HG03108 (cell line): ENCODE results near the gene ARHGAP22.

Experiments
- ATAC-seq: cut with Tn5 transposase; IDR thresholded peaks from one replicate; pipeline ENCODE4 v1.9.1; 2021; ENCODE audit warnings: moderate library complexity; ENCODE audit not compliant: unreplicated experiment

Gene ARHGAP22

GRCh38 chr10:48608279-48608681 lies 3.4 kb upstream of the ARHGAP22 start:
- peak; percentile 62 for ATAC-seq

GRCh38 chr10:48607356-48608278 lies 2.7 kb upstream of the ARHGAP22 start:
- ATAC-seq = no peak

- no peak for ATAC-seq
Measured at GRCh38 chr10:48606530-48607355, 1.9 kb upstream of the ARHGAP22 start.

- no peak for ATAC-seq
Measured at GRCh38 chr10:48605786-48606529, 1.1 kb upstream of the ARHGAP22 start.

- no peak for ATAC-seq
Measured at GRCh38 chr10:48604039-48604990, 558 bp downstream of the ARHGAP22 start.

GRCh38 chr10:48603421-48604038 lies 1.3 kb downstream of the ARHGAP22 start:
- ATAC-seq = no peak

GRCh38 chr10:48602401-48603135 lies 2.3 kb downstream of the ARHGAP22 start:
- ATAC-seq = no peak

- no peak for ATAC-seq
Measured at GRCh38 chr10:48601789-48602188, 3.1 kb downstream of the ARHGAP22 start.

- ATAC-seq = no peak
Measured at GRCh38 chr10:48600645-48601505, 4.0 kb downstream of the ARHGAP22 start.

- no peak for ATAC-seq
Measured at GRCh38 chr10:48599830-48600134, 5.1 kb downstream of the ARHGAP22 start.

GRCh38 chr10:48598936-48599829 lies 5.7 kb downstream of the ARHGAP22 start:
- no peak for ATAC-seq

GRCh38 chr10:48598243-48598935 lies 6.5 kb downstream of the ARHGAP22 start:
- no peak for ATAC-seq

- ATAC-seq = no peak
Measured at GRCh38 chr10:48595539-48595932, 9.3 kb downstream of the ARHGAP22 start.

GRCh38 chr10:48594803-48595538 lies 9.9 kb downstream of the ARHGAP22 start:
- no peak for ATAC-seq

GRCh38 chr10:48594371-48594770 lies 10.5 kb downstream of the ARHGAP22 start:
- no peak for ATAC-seq

GRCh38 chr10:48592346-48592745 lies 12.5 kb downstream of the ARHGAP22 start:
- ATAC-seq = no peak
